PC-3 (cell line): ENCODE data around the gene SLC24A3. TPM values are rescaled to one million over a fixed set of nuclear protein-coding genes. Genes with fewer than 3 reads are reported as not detected.
A peak's percentile ranks its signal among the peaks of the same experiment; 100 is the strongest.

Source experiments
- ATAC-seq: fragments of 200-7000 bp; cut with Tn5 transposase; 2 replicates; pipeline ENCODE4 v1.9.1; 2020; ENCODE audit warnings: mild to moderate bottlenecking, moderate library complexity
- BruUV-seq: library from RNA; stranded (reverse); fragments of 400-500 nt; replicated peaks from 2 replicates; lab custom pipeline; 2021; lab: Mats Ljungman, UMichigan
- CTCF ChIA-PET: fragments of 300-600 bp; sonication (Branson Sonifier 250); formaldehyde crosslinking; loops from one replicate; lab custom pipeline; 2022; ENCODE audit warnings: antibody characterized with exemption; lab: Charles Lee
- POLR2A ChIA-PET: fragments of 300-600 bp; sonication (Branson Sonifier 250); formaldehyde crosslinking; loops from one replicate; lab custom pipeline; 2022; ENCODE audit warnings: antibody characterized with exemption; ENCODE audit not compliant: unreplicated experiment; lab: Charles Lee
- DNase-seq: peaks from one replicate; pipeline ENCODE4 v3.0.0-alpha.2; 2015
- H2AFZ ChIP-seq: fragments of 300-600 bp; sonication (generic); 2 replicates; pipeline ENCODE4 v1.6.0; 2016; ENCODE audit warnings: antibody characterized with exemption, low read length
- H3F3A ChIP-seq: fragments of 300-600 bp; sonication (generic); one replicate; pipeline ENCODE4 v1.6.0; 2017; ENCODE audit warnings: antibody characterized with exemption, low read length, control low read depth, mild to moderate bottlenecking; ENCODE audit not compliant: unreplicated experiment
- H3K27ac ChIP-seq: fragments of 300-600 bp; sonication (generic); 2 replicates; pipeline ENCODE4 v1.5.1; 2016; ENCODE audit warnings: mild to moderate bottlenecking, low read length
- H3K27me3 ChIP-seq: fragments of 300-600 bp; sonication (generic); 2 replicates; pipeline ENCODE4 v1.6.1; 2016; ENCODE audit warnings: low read length, mixed read lengths
- H3K36me3 ChIP-seq: fragments of 300-600 bp; sonication (generic); 2 replicates; pipeline ENCODE4 v1.6.1; 2016; ENCODE audit warnings: low read depth, mixed run types, low read length, mixed read lengths
- H3K4me1 ChIP-seq: fragments of 300-600 bp; sonication (generic); 2 replicates; pipeline ENCODE4 v1.5.1; 2016; ENCODE audit warnings: low read length; ENCODE audit not compliant: insufficient read depth
- H3K4me2 ChIP-seq: fragments of 300-600 bp; sonication (generic); 2 replicates; pipeline ENCODE4 v1.6.0; 2016; ENCODE audit warnings: low read length
- H3K4me3 ChIP-seq: fragments of 300-600 bp; sonication (generic); 2 replicates; pipeline ENCODE4 v1.5.1; 2016; ENCODE audit warnings: mild to moderate bottlenecking, low read length, mixed read lengths
- H3K79me2 ChIP-seq: fragments of 300-600 bp; sonication (generic); 2 replicates; pipeline ENCODE4 v1.6.1; 2017; ENCODE audit warnings: low read length, mixed read lengths
- H3K9ac ChIP-seq: fragments of 300-600 bp; sonication (generic); 2 replicates; pipeline ENCODE4 v1.6.0; 2016; ENCODE audit warnings: mild to moderate bottlenecking, low read length
- H3K9me2 ChIP-seq: fragments of 300-600 bp; sonication (generic); replicated peaks from 2 replicates; pipeline ENCODE4 v1.6.1; 2016; ENCODE audit warnings: mixed run types, low read length, mixed read lengths
- H3K9me3 ChIP-seq: fragments of 300-600 bp; sonication (generic); 2 replicates; pipeline ENCODE4 v1.6.1; 2016; ENCODE audit warnings: low read length, mixed read lengths
- H4K20me1 ChIP-seq: fragments of 300-600 bp; sonication (generic); 2 replicates; pipeline ENCODE4 v1.6.1; 2016; ENCODE audit warnings: low read length, mixed read lengths
- EZH2 ChIP-seq: fragments of 300-600 bp; sonication (generic); IDR thresholded peaks from one replicate; pipeline ENCODE4 v1.6.1; 2017; ENCODE audit warnings: antibody characterized with exemption, mild to moderate bottlenecking, low read length; ENCODE audit not compliant: unreplicated experiment
- EZH2phosphoT487 ChIP-seq: fragments of 300-600 bp; sonication (generic); IDR thresholded peaks from 2 replicates; pipeline ENCODE4 v1.6.1; 2018; ENCODE audit warnings: mild to moderate bottlenecking, antibody characterized with exemption, low read length, borderline replicate concordance
- intact Hi-C: fragments of 100-400 bp; cut with micrococcal nuclease; formaldehyde crosslinking; loops from 2 replicates; pipeline ENCODE4 v1.9.0; 2023
- total RNA-seq: library from RNA; depleted of rRNA; stranded (reverse); fragments of >200 nt; gene quantifications from 2 replicates; pipeline ENCODE4 v1.2.3, GENCODE V29; 2014
- TF ChIP-seq, protein P1 (sequence below): fragments of 300-600 bp; sonication (generic); conservative IDR thresholded peaks from 2 replicates; pipeline ENCODE4 v1.5.1; 2017; ENCODE audit warnings: antibody characterized with exemption, low read depth, mild to moderate bottlenecking, low read length

SLC24A3 gene
- total RNA-seq, 1 experiment from 2014 or later = 0.11 TPM

- H3K79me2 ChIP-seq = no peaks in the 10 kb centered on the region
- CTCF ChIA-PET = no interaction called here
- no peak overlapping the region for H3K27ac ChIP-seq
- H3K9ac ChIP-seq = no peak overlapping the region
- H3K4me1 ChIP-seq = 0 out of 2 replicates have a peak, but pooled peaks cover 6% of the 10 kb centered on the region
- no peaks in the 10 kb centered on the region for H3K9me3 ChIP-seq
- no peaks in the 10 kb centered on the region for H3K9me2 ChIP-seq
- POLR2A ChIA-PET = no interaction called here
- BruUV-seq = no TSS peak
- no peaks in the 10 kb centered on the region for H3K36me3 ChIP-seq
- no peak overlapping the region for H3K4me3 ChIP-seq
- H3K27me3 ChIP-seq = peaks cover 10% of the 10 kb centered on the region; the same call in 1 of the 2 replicates
- no peak for ATAC-seq
- no peak overlapping the region for H2AFZ ChIP-seq
- H3F3A ChIP-seq = no peaks in the 10 kb centered on the region
- no peak for TF ChIP-seq EZH2
- no peak overlapping the region for H3K4me2 ChIP-seq
- DNase-seq = no peak
- H4K20me1 ChIP-seq = no peaks in the 10 kb centered on the region
- intact Hi-C loops = no loop called here
These were observed 413.0 kb downstream of the SLC24A3 start for GRCh38 chr20:19625426-19625825.

GRCh38 chr20:19626896-19627295 is 414.5 kb downstream of the SLC24A3 start:
- no peaks in the 10 kb centered on the region for H3K9me2 ChIP-seq
- no peaks in the 10 kb centered on the region for H3K36me3 ChIP-seq
- no peaks in the 10 kb centered on the region for H3F3A ChIP-seq
- BruUV-seq = no TSS peak
- TF ChIP-seq, protein P1, sequence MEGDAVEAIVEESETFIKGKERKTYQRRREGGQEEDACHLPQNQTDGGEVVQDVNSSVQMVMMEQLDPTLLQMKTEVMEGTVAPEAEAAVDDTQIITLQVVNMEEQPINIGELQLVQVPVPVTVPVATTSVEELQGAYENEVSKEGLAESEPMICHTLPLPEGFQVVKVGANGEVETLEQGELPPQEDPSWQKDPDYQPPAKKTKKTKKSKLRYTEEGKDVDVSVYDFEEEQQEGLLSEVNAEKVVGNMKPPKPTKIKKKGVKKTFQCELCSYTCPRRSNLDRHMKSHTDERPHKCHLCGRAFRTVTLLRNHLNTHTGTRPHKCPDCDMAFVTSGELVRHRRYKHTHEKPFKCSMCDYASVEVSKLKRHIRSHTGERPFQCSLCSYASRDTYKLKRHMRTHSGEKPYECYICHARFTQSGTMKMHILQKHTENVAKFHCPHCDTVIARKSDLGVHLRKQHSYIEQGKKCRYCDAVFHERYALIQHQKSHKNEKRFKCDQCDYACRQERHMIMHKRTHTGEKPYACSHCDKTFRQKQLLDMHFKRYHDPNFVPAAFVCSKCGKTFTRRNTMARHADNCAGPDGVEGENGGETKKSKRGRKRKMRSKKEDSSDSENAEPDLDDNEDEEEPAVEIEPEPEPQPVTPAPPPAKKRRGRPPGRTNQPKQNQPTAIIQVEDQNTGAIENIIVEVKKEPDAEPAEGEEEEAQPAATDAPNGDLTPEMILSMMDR = no peak
- TF ChIP-seq EZH2 (no peak), EZH2phosphoT487 (no peak)
- intact Hi-C loops = no loop called here
- ATAC-seq (no peak), DNase-seq (peak; percentile 16)
- POLR2A ChIA-PET = no interaction called here
- no peaks in the 10 kb centered on the region for H3K79me2 ChIP-seq
- peaks cover 14% of the 10 kb centered on the region for H3K27me3 ChIP-seq
- H3K9me3 ChIP-seq = no peaks in the 10 kb centered on the region
- CTCF ChIA-PET = no interaction called here
- no peak overlapping the region for H3K9ac ChIP-seq
- no peaks in the 10 kb centered on the region for H3K4me1 ChIP-seq
- no peak overlapping the region for H3K4me3 ChIP-seq
- H4K20me1 ChIP-seq = no peaks in the 10 kb centered on the region
- no peak overlapping the region for H3K27ac ChIP-seq
- no peak overlapping the region for H2AFZ ChIP-seq
- 0 out of 2 replicates have a peak overlapping the region, but pooled peaks have one; percentile 21 for H3K4me2 ChIP-seq

DNA sequence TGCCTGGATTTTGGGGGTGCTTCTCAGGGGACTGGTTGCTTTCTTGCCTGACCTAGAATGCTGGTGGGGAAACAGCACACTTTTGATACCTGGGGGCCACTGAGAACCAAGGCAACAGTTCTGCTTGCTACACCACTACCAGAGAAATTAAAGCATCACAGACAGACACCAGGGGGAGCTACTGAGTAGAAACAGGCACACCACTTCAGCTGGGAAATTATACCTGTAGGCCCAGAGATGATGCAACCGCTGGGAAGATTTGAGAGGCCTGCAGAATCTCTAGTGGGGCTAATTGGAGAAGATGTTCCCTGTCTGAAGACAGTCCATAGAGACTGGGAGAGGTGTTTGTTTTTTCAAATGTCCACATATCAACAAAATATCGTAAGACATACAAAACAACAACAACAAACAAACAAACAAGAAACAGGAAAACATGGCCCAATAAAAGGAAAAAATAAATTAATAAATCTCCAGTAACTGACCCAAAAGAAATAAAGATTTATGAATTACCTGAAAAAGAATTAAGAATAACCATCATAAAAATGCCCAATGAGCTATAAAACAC is 416.2 kb downstream of the SLC24A3 start:
- no peaks in the 10 kb centered on the region for H3K4me1 ChIP-seq
- no peak overlapping the region for H3K27ac ChIP-seq
- no peak overlapping the region for H3K4me3 ChIP-seq
- no peak overlapping the region for H2AFZ ChIP-seq
- no peak overlapping the region for H3K4me2 ChIP-seq
- no peak overlapping the region for H3K9ac ChIP-seq
- no peaks in the 10 kb centered on the region for H3K36me3 ChIP-seq
- no TSS peak for BruUV-seq
- ChIA-PET CTCF (interaction anchor here (1.0 kb wide), 1 partner anchor 64 kb away, joined by 4 read pairs; no protein-coding TSS in a partner anchor), POLR2A (no interaction called here)
- peak; percentile 86 for DNase-seq
- peaks cover 24% of the 10 kb centered on the region for H3K27me3 ChIP-seq
- ATAC-seq = peak; percentile 93
- no peaks in the 10 kb centered on the region for H3F3A ChIP-seq
- TF ChIP-seq EZH2 (no peak), EZH2phosphoT487 (no peak)
- TF ChIP-seq, protein P1 = peak; percentile 90
- intact Hi-C loops = loop anchor here (1.0 kb wide), 2 partner anchors 34 to 175 kb away; no protein-coding TSS in a partner anchor
- H3K79me2 ChIP-seq = no peaks in the 10 kb centered on the region
- H4K20me1 ChIP-seq = no peaks in the 10 kb centered on the region
- no peaks in the 10 kb centered on the region for H3K9me2 ChIP-seq
- no peaks in the 10 kb centered on the region for H3K9me3 ChIP-seq
